Head of caudate nucleus (tissue), 42 donors: ENCODE results near the gene CAMK2G.
"Not testable (repeated sequence)": the region's sequence is repeated elsewhere in the genome, so short reads cannot be mapped to it uniquely, and the experiment has no call there.

Experiments used
- DNase-seq, 42 donors: peaks; one replicate each; pipeline versions ENCODE4 v3.0.0 to v3.0.0-alpha.2; 2020 to 2021; ENCODE audit warnings: mixed read lengths in 7 of 42
- intact Hi-C: fragments of 100-400 bp; cut with DNase I; formaldehyde crosslinking; loops from one replicate; pipeline ENCODE4 v1.15.0; 2022

Gene CAMK2G

GRCh38 chr10:73874267-73875138, at the start of gene CAMK2G:
Gene CAMK2G, minus strand, starts transcription at chr10:73874555. Its CDS starts 94 bp downstream, at chr10:73874461.
- peak in 41 of 42 donors; percentile 36 to 85 (median 73) for DNase-seq
- intact Hi-C loops: no loop called here

- intact Hi-C loops: no loop called here
- DNase-seq: no peak
Observed at GRCh38 chr10:73922864-73923133, 48.4 kb upstream of the CAMK2G start.

DNA sequence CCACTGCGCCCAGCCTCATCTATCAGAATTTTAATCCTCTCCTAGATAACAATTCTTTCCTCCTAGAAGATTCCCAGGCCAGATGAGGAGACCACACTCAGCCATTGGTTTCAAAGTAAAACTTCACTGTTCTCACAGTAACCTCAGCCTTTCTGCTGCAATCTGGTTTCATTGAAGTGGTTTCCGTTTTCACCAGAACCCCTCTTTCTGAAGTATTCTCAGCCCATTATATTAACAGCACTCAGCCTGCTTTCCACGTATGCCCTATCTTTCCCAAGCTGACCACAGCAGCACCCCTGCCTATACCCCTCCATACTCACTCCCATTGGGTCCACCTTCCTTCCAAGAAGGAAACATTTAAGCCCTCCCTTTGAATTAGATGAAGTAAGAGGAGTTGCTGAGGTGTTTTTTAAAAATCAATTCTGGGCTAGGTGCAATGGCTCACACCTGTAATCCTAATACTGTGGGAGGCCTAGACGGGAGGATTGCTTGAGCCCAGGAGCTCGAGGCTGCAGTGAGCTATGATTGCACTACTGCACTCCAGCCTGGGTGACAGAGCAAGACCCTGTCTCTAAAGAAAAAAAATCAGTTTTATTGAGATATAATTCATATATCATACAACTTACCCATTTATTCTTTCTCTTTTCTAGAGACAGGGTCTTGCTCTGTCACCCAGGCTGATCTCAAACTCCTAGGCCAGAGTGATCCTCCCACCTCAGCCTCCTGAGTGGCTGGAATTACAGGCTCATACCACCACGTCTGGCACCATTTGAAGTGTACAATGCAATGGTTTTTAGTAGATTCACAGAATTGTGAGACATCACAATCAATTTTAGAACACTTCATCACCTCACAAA, 47.9 kb upstream of the CAMK2G start:
- DNase-seq: no peak
- intact Hi-C loops: no loop called here

GRCh38 chr10:73920089-73920488, 45.7 kb upstream of the CAMK2G start:
- DNase-seq: peak in 12 of 42 donors; percentile 6 to 50 (median 20)
- intact Hi-C loops: no loop called here

- DNase-seq, intact Hi-C loops: not testable (repeated sequence)
Observed at GRCh38 chr10:73919481-73919880, 45.1 kb upstream of the CAMK2G start.

DNA sequence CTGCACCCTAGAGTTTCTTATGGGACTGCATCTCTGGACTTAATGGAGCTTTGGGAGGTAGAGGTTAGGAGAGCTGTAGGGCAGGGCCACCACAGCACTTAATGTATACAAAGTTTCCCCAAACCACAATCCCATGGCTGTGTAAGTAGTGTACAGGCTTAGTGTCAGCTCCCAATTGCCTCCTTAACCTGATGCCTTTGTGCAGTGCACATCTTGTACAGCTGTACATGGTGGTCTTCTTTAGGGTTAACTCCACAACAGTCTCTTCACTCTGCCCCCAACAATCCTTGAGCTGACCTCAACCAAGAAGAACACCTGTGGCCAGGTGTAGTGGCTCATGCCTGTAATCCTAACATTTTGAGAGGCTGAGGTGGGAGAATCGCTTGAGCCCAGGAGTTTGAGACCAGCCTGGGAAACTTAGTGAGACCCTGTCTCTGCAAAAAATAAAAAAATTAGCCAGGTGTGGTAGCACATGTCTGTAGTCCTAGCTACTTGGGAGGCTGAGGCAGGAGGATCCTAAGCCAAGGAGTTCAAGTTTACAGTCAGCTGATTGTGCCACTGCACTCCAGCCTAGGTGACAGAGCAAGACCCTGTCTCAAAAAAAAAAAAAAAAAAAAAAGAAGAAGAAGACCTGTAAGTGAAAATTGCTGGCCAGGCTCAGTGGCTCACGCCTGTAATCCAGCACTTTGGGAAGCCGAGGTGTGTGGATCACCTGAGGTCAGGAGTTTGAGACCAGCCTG, 43.4 kb upstream of the CAMK2G start:
- DNase-seq: no peak
- intact Hi-C loops: no loop called here

GRCh38 chr10:73916761-73917470, 42.6 kb upstream of the CAMK2G start:
- intact Hi-C loops: no loop called here
- peak in 1 of 42 donors; percentile 40 for DNase-seq

DNA sequence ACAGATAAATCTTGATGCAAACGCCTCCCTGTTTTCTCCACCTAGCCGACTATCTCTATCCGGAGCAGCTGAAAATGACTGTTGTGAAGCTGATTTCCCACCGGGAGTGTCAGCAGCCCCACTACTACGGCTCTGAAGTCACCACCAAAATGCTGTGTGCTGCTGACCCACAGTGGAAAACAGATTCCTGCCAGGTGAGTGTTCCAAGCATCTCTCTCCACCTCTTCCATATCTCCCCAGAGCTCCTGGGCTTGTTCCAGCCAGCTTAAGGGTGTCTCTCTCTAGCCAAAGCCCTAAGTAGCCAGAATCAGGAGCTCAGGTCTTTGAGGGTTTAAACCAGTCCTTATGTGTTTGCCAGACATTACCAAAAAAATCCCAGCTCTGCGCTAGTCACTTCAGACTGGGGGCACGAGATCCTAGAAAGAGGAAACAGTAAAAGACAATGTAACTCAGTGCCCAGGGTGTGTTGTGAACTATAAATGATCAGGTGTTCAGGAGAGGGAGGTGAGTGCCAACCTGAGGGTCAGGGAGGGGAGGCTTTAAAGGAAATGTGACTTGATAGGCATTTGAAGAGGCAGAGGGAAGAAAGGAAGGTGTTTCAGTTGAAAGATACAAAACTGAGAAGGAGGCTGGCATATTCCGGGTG, 41.0 kb upstream of the CAMK2G start:
- DNase-seq: no peak
- intact Hi-C loops: no loop called here

DNA sequence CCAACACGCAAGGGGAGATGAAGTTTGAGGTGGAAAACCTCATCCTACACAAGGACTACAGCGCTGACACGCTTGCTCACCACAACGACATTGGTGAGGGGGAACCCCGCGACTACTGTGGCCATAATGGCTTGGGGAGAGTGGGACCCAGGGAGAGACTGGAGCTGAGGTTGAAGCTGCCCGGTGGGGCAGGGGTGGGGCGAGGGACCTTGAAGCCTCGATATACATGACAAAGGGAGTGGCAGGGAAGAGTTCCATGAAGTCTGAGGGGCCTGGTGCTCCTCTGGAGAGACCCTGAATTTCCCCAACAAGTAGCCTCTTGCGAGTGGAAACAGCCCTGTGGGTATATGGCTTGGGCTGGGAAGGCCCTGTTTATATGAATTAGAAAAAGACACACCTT, 39.7 kb upstream of the CAMK2G start:
- no peak for DNase-seq
- intact Hi-C loops: no loop called here

GRCh38 chr10:73911553-73912004, 37.2 kb upstream of the CAMK2G start:
- intact Hi-C loops: no loop called here
- peak in 1 of 42 donors; percentile 34 for DNase-seq

- DNase-seq: peak in 23 of 42 donors; percentile 8 to 55 (median 27)
- intact Hi-C loops: no loop called here
Observed at GRCh38 chr10:73910764-73911552, 36.6 kb upstream of the CAMK2G start, which contains the start of gene PLAU. Gene PLAU, plus strand, starts transcription at chr10:73911132. Its CDS starts 424 bp downstream, at chr10:73911556.

DNA sequence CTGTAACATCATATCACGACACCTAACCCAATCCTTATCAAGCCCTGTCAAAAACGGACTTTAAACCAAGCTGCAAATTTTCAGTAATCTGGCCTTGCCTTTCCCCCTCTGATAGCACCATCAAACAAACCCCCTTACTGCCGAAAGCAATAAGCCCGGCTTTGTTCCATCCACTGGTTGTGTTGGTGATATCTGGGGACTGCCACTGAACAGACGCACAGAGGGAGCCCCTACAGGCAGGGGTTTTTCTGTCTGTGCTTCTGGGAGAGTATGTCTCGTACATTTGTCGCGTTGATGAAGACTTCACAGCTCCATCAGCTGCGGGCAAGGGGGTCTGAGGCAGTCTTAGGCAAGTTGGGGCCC, 36.0 kb upstream of the CAMK2G start:
- no peak for DNase-seq
- intact Hi-C loops: no loop called here

GRCh38 chr10:73909540-73910115, 35.3 kb upstream of the CAMK2G start:
- DNase-seq: no peak
- intact Hi-C loops: no loop called here

- intact Hi-C loops: no loop called here
- DNase-seq: no peak
Observed at GRCh38 chr10:73908853-73909539, 34.6 kb upstream of the CAMK2G start.

DNA sequence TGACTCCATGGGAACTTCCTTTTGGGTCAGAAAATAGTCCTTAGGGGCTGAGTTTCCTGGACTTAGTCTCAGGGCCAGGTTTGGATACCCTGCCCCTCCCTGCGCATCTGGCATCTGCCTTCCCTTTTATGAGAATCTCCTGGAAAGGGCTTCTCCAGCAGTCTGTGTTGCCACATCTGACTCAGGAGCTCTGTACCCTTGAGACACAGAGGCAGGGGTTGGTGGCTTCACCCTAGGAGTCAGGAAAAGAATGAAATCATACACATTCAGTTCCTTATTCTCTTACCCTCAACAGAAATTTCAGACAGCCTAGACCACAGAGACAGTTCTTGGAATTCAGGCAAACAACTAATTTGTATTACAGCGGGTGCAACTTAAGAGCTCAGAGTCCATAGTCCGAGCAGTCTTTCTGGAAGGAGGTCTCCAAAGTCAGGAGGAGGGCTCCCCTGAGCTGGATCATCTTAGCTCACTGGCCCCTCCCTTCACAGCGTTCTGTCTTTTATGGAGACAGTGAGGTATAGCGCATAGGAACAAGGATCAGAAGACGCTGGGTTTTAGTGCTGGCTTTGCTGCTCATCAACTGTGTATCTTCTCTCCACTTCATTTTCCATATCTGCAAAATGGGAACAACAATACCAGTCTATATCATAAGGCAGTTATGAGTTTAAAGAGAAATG, 33.6 kb upstream of the CAMK2G start:
- intact Hi-C loops: no loop called here
- no peak for DNase-seq
